ENCODE results near the gene MAP2K3.

DNA sequence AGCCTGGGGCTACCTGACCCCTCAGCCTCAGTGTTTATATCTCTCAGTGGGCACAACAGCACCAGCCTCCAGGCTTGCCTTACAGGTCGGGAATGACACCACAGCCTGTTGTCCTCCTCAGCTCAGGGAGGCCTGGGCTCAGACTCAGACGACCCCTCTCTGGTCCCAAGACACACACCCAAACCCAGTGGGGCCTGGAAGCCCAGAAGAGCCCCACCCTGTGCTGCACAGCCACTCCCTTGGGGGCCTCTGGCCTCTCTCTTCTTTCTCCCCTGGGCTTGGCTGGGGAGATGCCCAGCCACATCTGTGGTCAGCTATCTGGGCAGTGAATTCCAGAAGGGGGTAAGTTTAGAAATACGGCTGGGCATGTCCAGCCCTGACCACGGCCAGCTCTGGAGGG lies 33.7 kb upstream of the MAP2K3 start:
- no peak for TF ChIP-seq POLR2A (IDR thresholded peaks at IDR 0.05)
- TF ChIP-seq CTCF (IDR thresholded peaks at IDR 0.05) = no peak

Data from tibial nerve (tissue), 3 donors.